HG02938 (cell line): ENCODE data around the gene MED12L.

Experiments
- ATAC-seq: cut with Tn5 transposase; IDR thresholded peaks from one replicate; pipeline ENCODE4 v1.9.1; 2021; ENCODE audit warnings: mild to moderate bottlenecking, moderate library complexity; ENCODE audit not compliant: unreplicated experiment

MED12L gene

DNA sequence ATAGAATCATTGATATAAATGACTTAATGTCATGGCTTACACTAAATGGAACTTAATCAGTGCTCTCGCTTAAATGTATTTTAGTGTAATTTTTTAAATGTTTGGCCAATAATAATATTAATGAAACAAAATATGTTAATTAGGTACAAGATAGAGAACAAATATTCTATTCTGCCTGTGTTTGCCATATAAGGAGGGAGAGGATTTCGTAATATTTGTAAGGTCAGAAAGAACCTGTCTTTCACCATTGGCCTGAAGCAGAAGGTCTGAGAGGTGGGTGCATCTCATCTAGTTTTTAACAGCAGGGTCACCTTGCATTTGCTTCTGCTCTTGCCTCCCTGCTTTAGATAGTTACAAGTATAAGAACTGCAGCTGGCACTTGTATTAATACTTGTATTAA is 228.7 kb downstream of the MED12L start:
- ATAC-seq, result no peak

DNA sequence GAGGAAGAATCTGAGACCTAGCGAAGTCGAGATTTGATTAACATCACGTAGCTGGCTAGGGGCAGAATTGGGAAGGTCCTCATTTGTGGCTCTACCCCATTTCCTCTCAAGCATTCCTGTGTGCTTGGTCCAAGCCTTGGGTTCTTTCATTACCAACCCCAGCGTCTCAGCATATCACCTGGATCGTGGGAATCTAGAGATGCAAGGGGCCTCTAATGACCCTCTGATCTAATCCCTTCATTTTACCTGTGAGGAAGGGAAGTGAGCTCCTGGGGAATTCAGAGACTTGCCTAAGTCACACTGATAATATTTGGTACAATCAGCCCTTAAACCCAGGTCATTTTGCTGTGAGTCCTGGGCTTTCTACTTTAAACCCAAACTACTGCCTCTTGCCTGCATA is 229.1 kb downstream of the MED12L start:
- ATAC-seq, result no peak

DNA sequence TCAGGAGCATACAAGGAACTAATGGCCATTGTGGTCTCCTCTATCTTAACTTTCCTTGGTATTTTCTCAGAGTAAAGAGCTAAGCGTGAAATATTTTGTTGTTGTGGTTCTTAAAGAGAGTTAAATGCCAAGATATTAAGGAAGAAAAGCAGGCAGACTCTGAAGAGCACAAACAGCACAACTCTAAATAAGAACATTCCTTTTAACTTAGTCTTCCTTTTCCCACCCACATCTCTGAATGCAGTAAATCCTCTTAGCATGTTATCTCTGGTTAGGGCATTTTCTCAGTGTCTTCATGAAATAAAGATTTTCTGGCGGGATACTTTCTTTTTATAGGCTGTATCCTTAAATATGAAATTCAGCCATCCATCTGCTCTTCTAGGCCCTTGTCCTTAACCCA is 229.7 kb downstream of the MED12L start:
- ATAC-seq, result no peak

DNA sequence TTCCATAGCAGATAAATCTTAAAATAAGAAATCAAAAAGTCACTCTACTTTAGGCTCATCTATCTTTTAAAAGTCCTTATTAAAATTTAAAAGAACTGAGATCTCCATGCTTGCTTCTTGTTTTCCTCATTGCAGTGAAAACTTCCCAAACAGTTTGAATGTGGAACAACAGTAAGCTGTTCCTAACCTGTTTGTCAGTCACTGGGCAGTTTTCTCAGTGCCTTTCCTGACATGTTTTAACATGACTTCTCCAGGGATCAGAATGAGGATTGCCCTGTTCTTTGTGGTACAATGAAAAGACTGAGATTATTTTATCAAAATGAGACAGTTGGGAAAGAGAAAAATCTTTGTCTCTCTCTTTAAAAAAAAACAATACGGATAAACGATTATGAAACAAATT is 230.4 kb downstream of the MED12L start:
- ATAC-seq, result no peak

DNA sequence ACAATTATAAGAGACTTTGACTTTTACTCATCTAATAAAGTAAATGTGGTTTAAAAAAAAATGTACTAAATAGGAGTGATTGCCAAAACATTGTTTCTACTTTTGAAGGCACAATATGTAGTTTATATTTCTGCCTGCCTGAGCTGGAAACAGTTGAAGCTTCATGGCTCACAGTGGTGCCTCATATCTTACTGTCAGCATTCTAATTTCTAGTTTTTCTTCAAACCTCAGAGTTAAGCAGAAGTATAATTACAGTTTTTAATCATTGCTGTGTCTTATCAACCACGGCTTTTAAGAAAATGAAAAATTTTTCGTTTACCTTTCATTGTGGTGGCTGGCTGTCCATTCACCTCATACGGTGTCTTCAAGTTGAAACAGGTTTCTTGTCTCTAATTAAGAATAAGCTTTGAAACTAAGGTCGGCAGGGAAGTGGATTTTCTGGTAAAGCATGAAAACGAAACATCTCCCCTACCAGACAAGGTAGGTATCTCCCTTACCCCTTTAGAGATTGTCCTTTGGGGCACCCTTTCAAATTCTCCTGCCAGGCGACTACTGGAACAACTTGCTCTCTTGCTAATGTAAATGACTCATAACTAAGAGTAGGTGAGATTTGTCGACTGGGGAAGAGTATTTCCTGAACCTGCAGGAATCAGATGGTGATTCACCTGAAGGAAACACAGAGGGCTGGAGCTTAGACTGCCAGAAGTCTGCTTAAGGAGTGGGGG is 231.0 kb downstream of the MED12L start, which contains the start of gene GPR87:
TSS of gene GPR87 (minus strand) at position 554 of the 725 bp plus-strand sequence. CDS start 16,720 bp downstream, outside the sequence.
- peak; percentile 60 for ATAC-seq

DNA sequence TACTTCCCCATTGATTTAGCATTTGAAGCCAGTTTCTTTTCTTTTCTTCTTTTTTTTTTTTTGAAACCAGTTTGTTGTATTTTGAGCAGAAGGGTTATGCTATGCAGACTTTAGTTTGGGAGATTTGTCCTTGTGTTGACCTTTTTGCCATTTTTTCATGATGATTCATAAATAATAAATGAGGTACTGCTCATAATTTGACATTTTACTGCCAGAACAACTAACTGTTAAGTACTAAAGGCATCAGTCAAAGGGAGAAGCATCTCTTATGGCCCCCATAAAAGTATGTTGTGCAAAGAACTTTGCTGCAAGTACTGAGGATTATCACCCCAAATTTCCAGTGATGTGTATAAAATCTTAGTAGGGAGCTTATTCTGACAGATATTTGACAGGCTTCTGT is 232.8 kb downstream of the MED12L start:
- no peak for ATAC-seq

DNA sequence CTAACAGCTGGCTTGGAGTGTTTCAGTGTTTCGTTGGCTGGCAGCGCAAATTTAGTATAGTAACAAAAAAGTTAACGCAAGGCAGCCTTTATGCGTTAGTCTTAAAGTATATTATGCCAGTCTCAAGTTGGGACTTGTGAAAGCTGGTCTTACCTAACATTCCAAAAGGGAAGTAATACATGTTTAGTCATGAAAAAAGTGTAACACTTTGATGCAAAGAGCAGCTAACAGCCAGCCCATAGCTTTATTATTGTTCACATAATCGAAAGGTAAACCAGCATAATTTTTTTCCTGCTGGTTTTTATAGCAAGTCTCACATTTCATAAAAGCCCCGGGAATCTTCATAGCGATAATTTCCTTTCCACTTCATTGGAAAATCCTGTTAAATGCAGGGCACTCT is 233.5 kb downstream of the MED12L start:
- no peak for ATAC-seq

DNA sequence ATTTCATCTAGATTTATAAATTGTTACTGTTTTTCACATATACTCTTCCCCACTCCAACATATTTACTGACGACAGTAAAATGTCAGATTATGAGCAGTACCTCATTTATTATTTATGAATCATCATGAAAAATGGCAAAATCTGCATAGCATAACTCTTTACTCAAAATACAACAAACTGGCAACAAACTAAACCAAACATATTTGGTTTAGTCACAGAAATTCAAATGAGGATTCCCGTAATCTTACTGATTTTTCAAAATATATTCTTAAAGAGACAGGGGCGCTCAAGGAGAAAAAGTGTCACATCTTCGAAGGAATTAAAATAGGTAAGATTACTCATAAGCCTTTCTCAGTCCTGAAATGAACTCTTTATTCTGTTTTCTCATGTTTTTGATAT is 234.2 kb downstream of the MED12L start:
- ATAC-seq, result no peak

DNA sequence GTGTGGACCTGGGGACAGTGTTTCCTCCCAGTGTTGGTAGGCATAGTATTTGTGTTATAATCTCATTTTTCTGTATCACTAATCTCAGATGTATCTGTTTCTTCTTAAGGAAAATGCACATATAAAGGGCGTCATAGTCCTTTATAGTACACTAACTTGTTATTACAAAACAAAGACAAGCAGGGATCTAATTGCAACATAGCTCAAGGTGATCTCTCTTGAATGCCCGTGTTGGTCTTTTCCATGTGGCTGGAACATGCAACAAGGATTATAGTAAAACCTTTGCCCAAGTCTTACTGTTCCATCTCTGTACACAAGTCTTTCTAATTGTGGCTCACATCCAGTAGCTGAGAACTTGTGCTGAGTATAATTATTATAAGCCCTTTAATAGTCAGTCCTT is 234.7 kb downstream of the MED12L start:
- ATAC-seq, result no peak

DNA sequence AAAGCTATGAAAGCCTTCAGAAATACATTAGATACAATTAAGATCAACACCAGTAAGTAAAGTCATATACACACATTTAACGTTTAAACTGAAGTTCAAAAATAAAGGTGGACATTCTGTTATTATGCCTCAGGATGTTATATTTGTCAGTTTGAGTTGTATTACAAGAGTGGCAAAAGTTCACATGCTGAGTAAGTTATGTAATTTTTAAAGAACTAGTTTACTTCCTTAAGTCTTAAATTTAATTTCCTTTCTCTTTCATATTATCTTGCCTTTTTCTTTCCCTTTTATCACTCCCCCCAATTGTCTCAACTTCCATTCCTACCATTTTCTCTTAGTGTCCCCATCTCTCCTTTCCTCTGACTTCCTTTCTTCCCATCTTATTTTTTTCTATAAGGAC is 236.1 kb downstream of the MED12L start:
- no peak for ATAC-seq

DNA sequence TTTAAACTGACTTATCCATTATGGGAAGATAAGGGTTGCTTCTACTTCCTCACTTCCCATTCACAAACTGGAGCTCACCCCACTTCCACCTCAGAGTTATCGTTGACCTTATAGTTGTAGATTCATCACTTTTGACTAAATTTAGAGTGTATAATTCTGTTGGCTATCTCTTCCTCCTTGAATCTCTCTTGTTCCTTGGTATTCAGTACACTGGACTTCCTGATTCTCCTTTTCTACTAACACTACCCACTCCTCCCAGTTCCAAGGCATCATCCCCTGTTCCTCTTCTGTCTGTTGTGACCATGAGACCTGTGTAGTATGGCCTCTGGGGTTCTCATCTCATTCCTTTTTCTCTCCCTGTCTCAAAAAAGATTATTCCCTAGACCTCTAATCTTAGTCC is 237.0 kb downstream of the MED12L start:
- no peak for ATAC-seq

DNA sequence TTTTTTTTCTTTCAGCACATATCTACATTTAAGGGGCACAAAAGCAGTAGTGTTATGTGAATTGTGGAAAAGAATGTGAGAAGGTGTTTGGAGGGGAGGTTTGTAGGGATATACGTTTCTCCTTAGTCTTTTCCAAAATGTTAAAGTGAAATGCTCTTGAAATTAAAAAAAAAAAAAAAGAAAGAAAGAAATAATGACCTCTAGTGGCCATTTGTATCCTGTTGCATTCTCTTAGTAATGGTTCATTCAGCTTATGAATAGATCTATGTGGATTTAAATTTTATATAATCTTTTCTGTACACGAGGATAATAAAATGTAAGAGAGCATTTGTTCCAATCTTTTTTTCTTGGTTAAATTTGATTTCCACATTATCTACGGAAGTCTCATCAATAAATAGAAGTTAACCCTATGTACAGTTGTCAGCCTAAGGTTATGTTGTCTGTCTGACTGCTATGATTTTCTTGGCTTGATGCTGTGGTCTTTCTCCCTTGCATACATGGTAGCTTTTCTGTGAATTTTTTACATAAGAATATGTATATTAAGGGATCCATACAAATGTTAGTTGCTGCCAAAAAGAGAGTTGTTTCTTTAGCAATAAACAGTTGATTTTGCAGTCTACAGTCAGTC is 242.2 kb downstream of the MED12L start:
- no peak for ATAC-seq

DNA sequence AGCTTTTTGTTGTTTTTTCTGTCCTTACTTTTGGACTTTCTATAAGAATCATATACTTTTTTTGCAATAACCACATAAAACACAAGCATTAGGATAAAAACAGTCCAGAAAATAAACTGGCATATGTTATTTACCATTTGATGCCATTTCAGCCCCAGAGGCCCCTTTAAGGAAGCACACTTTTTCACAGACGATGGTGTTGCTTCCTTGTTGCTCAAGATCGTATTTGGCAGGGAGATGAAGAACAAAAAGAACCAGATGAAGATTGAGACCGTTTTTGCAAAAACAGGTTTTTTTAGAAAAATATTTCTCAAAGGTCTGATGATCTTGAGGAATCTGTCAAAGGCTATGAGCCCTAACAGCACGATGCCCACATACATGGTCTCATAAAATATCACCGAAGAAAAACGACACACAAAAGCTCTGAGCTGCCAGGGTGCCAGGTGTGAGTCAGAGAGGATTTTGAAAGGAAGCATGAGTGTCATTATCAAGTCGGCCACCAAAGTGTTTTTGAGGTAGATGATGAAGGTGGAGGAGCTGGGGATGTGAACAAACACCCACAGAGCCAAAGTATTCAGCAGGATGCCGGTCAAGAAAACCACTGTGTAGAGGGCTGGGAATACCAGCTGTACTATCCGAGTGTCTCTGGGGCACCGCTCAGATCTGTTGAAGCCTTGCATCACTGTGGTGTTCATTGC is 243.0 kb downstream of the MED12L start:
- ATAC-seq, result no peak

DNA sequence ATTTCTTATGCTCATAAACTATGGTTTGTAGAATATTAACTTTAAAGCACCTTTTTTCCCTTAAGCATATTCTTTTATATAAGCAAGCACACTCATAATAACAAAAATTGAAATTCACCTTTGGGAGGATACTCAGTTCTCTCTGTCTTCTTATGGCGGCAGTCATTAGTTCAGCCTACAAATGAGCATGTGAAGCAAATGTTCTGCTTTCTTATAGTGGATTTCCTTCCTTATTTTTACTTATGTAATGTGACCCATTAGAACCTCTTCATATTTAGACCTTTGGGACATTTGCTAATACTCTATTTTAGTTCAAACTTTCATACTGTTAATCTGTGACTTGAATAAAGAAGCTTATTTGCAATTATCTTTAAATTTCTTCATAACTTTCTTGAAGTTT is 243.9 kb downstream of the MED12L start, which contains the start of gene P2RY13:
TSS of gene P2RY13 (minus strand) at position 187 of the 400 bp plus-strand sequence. CDS start at position 166, 21 bp downstream.
- ATAC-seq, result no peak

DNA sequence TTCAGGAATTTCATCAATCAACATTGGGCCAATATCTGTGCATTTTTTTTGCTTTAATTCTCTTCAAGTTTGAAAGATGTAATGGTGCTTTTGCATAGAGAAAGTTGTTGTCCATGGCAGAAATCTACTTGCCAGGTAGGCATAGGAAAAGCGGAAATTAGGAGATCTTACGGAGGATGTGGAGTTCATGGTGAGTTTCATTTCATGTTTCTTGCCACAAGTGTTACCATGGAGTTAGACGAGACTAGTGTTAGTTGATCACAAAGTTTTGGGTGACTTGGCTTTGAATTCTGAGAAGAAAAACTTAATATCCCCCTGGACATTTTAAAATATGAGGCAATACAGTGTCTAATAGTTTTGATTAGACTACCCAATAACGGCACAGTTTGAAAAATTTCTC is 244.9 kb downstream of the MED12L start:
- no peak for ATAC-seq

DNA sequence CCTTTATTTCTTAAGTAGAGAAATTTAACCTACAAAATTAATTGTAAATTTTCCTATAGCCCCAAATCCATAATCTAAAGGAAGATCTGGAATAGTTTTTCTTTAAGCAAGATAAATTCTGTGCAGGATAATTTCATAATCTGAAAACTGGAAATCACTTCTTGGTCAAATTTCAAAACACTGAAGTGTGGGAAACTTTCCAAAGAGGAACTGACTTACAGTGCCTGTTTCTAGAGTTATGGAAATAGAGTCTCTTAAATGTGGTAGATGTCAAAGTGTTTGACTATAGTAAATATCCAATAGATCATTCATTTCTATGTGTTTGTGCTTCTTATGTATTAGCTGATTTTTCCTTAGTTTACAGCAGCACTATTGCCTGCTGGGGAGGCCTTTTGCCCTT is 245.4 kb downstream of the MED12L start:
- ATAC-seq, result no peak

DNA sequence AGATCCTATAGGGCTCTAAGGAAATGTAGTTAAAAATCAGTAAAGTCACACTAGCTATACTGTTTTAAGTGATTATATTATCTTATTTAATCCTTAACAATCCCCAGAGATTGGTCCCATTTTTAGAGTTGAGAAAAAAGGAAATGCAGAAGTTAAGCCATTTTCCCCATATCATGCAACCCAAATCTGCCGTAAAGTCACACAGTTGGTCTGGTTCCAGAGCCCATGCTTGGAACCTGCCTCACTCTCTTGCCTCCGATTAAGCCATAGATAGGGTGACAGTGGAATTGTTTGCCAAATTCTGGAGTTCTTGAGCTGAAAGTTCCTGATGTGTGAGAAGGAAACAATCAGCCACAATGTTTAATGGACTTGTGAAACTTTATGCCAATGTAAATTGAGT is 246.2 kb downstream of the MED12L start:
- ATAC-seq, result no peak

DNA sequence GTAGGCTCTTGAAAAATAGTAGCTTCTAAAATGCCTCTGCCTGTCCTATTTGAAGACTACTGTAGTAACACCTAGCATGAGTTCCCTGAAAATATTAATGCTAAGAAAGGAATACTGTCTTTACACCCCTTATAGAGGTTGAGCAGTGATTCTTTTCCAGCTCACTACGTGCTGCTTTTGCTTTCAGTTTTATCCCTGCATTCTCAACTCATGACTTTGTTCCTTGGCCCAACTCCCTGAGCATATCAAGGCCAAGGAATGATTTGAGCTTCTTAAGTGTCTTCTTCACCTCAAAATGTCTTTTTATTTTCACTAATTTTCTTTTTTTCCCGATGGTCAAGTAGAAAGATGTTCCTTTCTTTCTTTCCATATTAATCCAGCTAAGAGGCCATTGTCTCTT is 260.4 kb downstream of the MED12L start:
- no peak for ATAC-seq

DNA sequence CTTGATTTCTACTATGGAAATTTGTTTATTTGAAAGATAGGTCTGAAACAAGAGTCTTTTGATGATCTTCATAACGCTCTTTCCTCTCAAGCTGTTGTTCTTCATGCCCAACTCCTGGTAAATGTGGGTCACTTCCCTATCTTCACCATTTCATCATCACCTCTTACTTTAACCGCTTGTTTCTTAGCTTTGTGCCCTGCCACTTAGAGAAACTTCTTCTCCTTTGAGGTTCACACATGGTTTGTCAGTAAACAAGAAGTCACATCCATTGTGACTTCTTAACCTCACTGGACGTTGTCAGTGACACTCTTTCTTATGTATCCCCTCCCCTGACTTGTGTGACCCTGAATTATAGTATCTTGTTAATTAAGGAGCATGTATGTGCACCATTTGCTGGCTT is 260.8 kb downstream of the MED12L start:
- ATAC-seq, result no peak

DNA sequence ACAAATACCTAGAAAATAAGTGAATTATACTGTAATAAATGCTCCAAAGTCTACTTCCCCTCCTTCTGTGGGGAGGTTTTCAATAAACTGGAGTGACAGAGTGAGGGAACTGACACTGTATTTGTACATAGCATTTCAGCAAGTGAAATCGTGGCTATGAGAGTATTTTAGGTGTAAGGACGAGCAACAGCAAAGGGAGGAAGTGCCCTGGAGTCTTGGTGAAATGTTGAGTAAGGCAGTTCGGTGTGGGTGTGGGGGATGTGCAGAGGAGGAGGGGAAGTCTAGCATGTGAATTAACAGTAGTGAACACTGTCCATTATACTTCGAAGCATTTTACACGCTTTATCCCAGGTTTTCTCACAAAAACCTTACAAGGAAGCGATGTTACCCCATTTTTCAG is 262.0 kb downstream of the MED12L start:
- ATAC-seq, result no peak

DNA sequence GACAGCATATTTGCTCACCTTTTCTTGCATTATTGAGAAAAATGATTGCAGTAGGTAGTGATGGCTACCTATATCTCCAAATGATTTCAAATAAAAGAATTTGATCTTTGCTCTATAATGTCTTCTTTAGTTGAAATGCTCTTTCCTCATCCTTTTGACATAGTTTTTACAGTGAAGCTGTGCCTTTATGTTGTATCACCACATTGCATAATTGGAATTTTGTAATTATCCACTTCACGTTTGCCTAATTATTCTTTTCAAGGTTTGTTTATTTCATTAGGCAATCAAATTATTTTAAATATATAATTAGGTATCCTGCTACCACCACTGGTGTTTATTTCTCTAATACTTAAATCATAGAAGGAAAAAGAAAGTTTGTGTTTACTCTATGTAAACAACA is 265.2 kb downstream of the MED12L start:
- no peak for ATAC-seq

DNA sequence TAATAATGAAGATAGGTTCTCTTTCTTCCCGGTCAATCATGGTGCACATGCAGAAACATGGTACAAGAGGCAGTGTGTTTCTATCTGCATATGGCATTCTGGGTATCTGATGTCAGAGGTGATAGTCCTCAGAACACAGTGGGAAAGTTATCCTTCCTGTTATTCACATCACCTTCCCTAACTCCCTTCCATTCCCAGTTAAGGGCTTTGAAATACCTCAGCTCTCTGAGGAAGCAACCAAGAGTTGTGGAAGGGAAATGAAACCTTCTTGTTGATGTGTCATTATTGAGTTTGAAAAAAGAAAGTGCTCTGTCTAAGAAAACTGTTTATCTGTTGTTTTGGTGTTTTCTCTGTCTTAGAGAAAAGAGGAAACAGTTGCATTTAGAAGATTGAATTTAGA is 265.8 kb downstream of the MED12L start:
- ATAC-seq, result peak; percentile 86
